HEK293 (cell line): ENCODE results near the gene ZNF609.

Source experiments
- CTCF ChIA-PET: fragments of 350-600 bp; formaldehyde crosslinking; extraction: SDS; loops from one replicate; lab custom pipeline; 2021; ENCODE audit warnings: antibody characterized with exemption; lab: Yijun Ruan, JAX
- POLR2A ChIA-PET: fragments of 300-600 bp; formaldehyde crosslinking; extraction: SDS; loops from one replicate; lab custom pipeline; 2020; ENCODE audit warnings: antibody characterized with exemption, inconsistent platforms; lab: Yijun Ruan, JAX
- H3K27ac ChIP-seq: fragments of 200-500 bp; sonication (Bioruptor generic); 2 replicates; pipeline ENCODE4 v1.5.1; 2014; ENCODE audit warnings: low read depth, low read length, control low read depth, inconsistent platforms; ENCODE audit errors: extremely low read depth
- H3K36me3 ChIP-seq, 2 experiments: fragments of 200-500 bp in 1 of 2; sonication (Bioruptor generic) in 1 of 2; 1 replicate in 1 of 2; 2 replicates in 1 of 2; pipeline ENCODE4 v1.5.1; 2014 to 2017; ENCODE audit warnings: inconsistent platforms in 2 of 2, low read length in 2 of 2; ENCODE audit not compliant: control insufficient read depth in 2 of 2, insufficient read depth in 1 of 2
- H3K4me1 ChIP-seq: fragments of 200-500 bp; sonication (Bioruptor generic); 2 replicates; pipeline ENCODE4 v1.5.1; 2014; ENCODE audit warnings: mild to moderate bottlenecking, low read length, inconsistent platforms; ENCODE audit not compliant: control insufficient read depth, insufficient read depth
- H3K4me3 ChIP-seq: 2 replicates; pipeline ENCODE4 v1.5.1; 2011; ENCODE audit warnings: low read depth, mild to moderate bottlenecking, control low read depth, low read length, moderate library complexity
- H3K9me3 ChIP-seq: fragments of 200-500 bp; sonication (Bioruptor generic); 2 replicates; pipeline ENCODE4 v1.5.1; 2014; ENCODE audit warnings: low read depth, low read length, inconsistent platforms; ENCODE audit not compliant: control insufficient read depth, insufficient read depth
- HOXC10 ChIP-seq: sonication (generic); formaldehyde crosslinking; IDR thresholded peaks from 2 replicates; pipeline ENCODE4 v1.8.1; 2023; ENCODE audit warnings: mild to moderate bottlenecking, missing genetic modification reagents
- OSR2 ChIP-seq: fragments of 450-650 bp; formaldehyde crosslinking; IDR thresholded peaks from 2 replicates; pipeline ENCODE4 v1.5.1; 2016; ENCODE audit warnings: missing biosample characterization, missing genetic modification characterization
- PRDM1 ChIP-seq: fragments of 450-650 bp; formaldehyde crosslinking; IDR thresholded peaks from 2 replicates; pipeline ENCODE4; 2016; ENCODE audit warnings: missing biosample characterization, missing genetic modification characterization
- SCRT1 ChIP-seq: fragments of 450-650 bp; formaldehyde crosslinking; IDR thresholded peaks from 2 replicates; pipeline ENCODE4 v1.5.1; 2016; ENCODE audit warnings: missing biosample characterization, missing genetic modification characterization, borderline replicate concordance
- SP2 ChIP-seq: fragments of 450-650 bp; formaldehyde crosslinking; IDR thresholded peaks from 2 replicates; pipeline ENCODE4 v1.5.1; 2016; ENCODE audit warnings: missing biosample characterization, missing genetic modification characterization
- SP3 ChIP-seq: fragments of 450-650 bp; formaldehyde crosslinking; IDR thresholded peaks from 2 replicates; pipeline ENCODE4 v1.5.1; 2016; ENCODE audit warnings: missing biosample characterization, missing genetic modification characterization
- TRIM28 ChIP-seq: IDR thresholded peaks from 2 replicates; pipeline ENCODE4 v1.6.1; 2011; ENCODE audit warnings: low read length, control low read depth, borderline replicate concordance
- ZBTB17 ChIP-seq: fragments of 450-650 bp; formaldehyde crosslinking; IDR thresholded peaks from 2 replicates; pipeline ENCODE4 v1.5.1; 2016; ENCODE audit warnings: missing biosample characterization, missing genetic modification characterization
- ZBTB21 ChIP-seq: fragments of 450-650 bp; formaldehyde crosslinking; IDR thresholded peaks from 2 replicates; pipeline ENCODE4 v1.5.1; 2017; ENCODE audit warnings: missing biosample characterization, missing genetic modification characterization
- ZIC2 ChIP-seq: fragments of 450-650 bp; formaldehyde crosslinking; IDR thresholded peaks from 2 replicates; pipeline ENCODE4 v1.5.1; 2016; ENCODE audit warnings: missing biosample characterization, missing genetic modification characterization
- ZNF202 ChIP-seq: fragments of 450-650 bp; formaldehyde crosslinking; IDR thresholded peaks from 2 replicates; pipeline ENCODE4 v1.5.1; 2016; ENCODE audit warnings: missing biosample characterization, missing genetic modification characterization, borderline replicate concordance
- ZNF214 ChIP-seq: fragments of 450-650 bp; formaldehyde crosslinking; IDR thresholded peaks from 2 replicates; pipeline ENCODE4 v1.5.1; 2017; ENCODE audit warnings: missing biosample characterization, mild to moderate bottlenecking, missing genetic modification characterization, borderline replicate concordance
- ZNF341 ChIP-seq: fragments of 450-650 bp; formaldehyde crosslinking; IDR thresholded peaks from 2 replicates; pipeline ENCODE4; 2016; ENCODE audit warnings: low read depth, missing biosample characterization, missing genetic modification characterization
- ZNF416 ChIP-seq: fragments of 450-650 bp; formaldehyde crosslinking; IDR thresholded peaks from 2 replicates; pipeline ENCODE4 v1.5.1; 2016; ENCODE audit warnings: missing biosample characterization, missing genetic modification characterization
- ZNF501 ChIP-seq: fragments of 450-650 bp; formaldehyde crosslinking; IDR thresholded peaks from 2 replicates; pipeline ENCODE4 v1.5.1; 2016; ENCODE audit warnings: missing biosample characterization, missing genetic modification characterization
- ZNF510 ChIP-seq: fragments of 450-650 bp; formaldehyde crosslinking; IDR thresholded peaks from 2 replicates; pipeline ENCODE4 v1.5.1; 2018; ENCODE audit warnings: mild to moderate bottlenecking, missing genetic modification characterization, missing biosample characterization; ENCODE audit not compliant: insufficient replicate concordance
- ZNF548 ChIP-seq: fragments of 450-650 bp; formaldehyde crosslinking; IDR thresholded peaks from 2 replicates; pipeline ENCODE4 v1.5.1; 2016; ENCODE audit warnings: missing biosample characterization, missing genetic modification characterization
- ZNF600 ChIP-seq: fragments of 450-650 bp; formaldehyde crosslinking; IDR thresholded peaks from 2 replicates; pipeline ENCODE4 v1.5.1; 2016; ENCODE audit warnings: missing biosample characterization, missing genetic modification characterization
- ZNF623 ChIP-seq: fragments of 450-650 bp; formaldehyde crosslinking; IDR thresholded peaks from 2 replicates; pipeline ENCODE4 v1.5.1; 2016; ENCODE audit warnings: missing biosample characterization, missing genetic modification characterization
- ZNF654 ChIP-seq: fragments of 450-650 bp; formaldehyde crosslinking; IDR thresholded peaks from 2 replicates; pipeline ENCODE4 v1.5.1; 2016; ENCODE audit warnings: low read depth, missing biosample characterization, missing genetic modification characterization
- ZNF785 ChIP-seq: fragments of 450-650 bp; formaldehyde crosslinking; IDR thresholded peaks from 2 replicates; pipeline ENCODE4 v1.5.1; 2016; ENCODE audit warnings: missing biosample characterization, missing genetic modification characterization
- ZSCAN16 ChIP-seq: fragments of 450-650 bp; formaldehyde crosslinking; IDR thresholded peaks from 2 replicates; pipeline ENCODE4 v1.5.1; 2016; ENCODE audit warnings: missing biosample characterization, missing genetic modification characterization
- TF ChIP-seq, protein P1 (sequence below): fragments of 450-650 bp; formaldehyde crosslinking; IDR thresholded peaks from 2 replicates; pipeline ENCODE4 v1.5.1; 2016; ENCODE audit warnings: missing biosample characterization, missing genetic modification characterization
- TF ChIP-seq, protein P2 (sequence below): fragments of 450-650 bp; formaldehyde crosslinking; optimal IDR thresholded peaks from 2 replicates; pipeline ENCODE3; 2016; ENCODE audit warnings: missing biosample characterization, mild to moderate bottlenecking, missing genetic modification characterization
- TF ChIP-seq, protein P3 (sequence below): fragments of 450-650 bp; formaldehyde crosslinking; IDR thresholded peaks from 2 replicates; pipeline ENCODE4 v1.5.1; 2017; ENCODE audit warnings: missing biosample characterization, missing genetic modification characterization
- TF ChIP-seq, protein P4 (sequence below): sonication (generic); formaldehyde crosslinking; IDR thresholded peaks from 2 replicates; pipeline ENCODE4 v1.8.1; 2022; ENCODE audit warnings: mild to moderate bottlenecking, moderate library complexity, missing genetic modification reagents
- TF ChIP-seq, protein P5 (sequence below): fragments of 450-650 bp; formaldehyde crosslinking; IDR thresholded peaks from 2 replicates; pipeline ENCODE4 v1.5.1; 2017; ENCODE audit warnings: missing biosample characterization, missing genetic modification characterization
- TF ChIP-seq, protein P6 (sequence below): fragments of 450-650 bp; formaldehyde crosslinking; IDR thresholded peaks from 2 replicates; pipeline ENCODE4; 2016; ENCODE audit warnings: missing biosample characterization, missing genetic modification characterization

Gene ZNF609

DNA sequence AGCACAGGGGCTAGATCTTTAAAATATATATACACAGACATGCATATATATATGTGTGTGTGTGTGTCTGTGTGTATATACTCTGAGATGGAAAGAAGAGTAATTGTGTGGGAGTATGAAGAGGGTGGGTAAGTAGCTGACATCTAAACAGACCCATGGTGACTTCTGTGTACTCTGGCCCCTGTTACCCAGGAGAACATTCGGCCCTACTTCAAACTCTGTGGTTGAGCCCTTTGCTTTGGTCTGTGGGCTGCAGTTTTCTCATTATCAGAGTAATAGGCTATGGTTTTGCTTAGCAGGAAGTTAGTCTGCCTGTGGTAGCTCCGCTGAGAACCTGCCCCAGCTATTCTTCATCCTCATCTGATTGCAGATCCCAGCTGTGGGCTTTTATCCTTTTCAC, 173.6 kb downstream of the ZNF609 start (continued):
- TF ChIP-seq, protein P1, sequence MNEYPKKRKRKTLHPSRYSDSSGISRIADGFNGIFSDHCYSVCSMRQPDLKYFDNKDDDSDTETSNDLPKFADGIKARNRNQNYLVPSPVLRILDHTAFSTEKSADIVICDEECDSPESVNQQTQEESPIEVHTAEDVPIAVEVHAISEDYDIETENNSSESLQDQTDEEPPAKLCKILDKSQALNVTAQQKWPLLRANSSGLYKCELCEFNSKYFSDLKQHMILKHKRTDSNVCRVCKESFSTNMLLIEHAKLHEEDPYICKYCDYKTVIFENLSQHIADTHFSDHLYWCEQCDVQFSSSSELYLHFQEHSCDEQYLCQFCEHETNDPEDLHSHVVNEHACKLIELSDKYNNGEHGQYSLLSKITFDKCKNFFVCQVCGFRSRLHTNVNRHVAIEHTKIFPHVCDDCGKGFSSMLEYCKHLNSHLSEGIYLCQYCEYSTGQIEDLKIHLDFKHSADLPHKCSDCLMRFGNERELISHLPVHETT (tag by site-specific recombination) = no peak

DNA sequence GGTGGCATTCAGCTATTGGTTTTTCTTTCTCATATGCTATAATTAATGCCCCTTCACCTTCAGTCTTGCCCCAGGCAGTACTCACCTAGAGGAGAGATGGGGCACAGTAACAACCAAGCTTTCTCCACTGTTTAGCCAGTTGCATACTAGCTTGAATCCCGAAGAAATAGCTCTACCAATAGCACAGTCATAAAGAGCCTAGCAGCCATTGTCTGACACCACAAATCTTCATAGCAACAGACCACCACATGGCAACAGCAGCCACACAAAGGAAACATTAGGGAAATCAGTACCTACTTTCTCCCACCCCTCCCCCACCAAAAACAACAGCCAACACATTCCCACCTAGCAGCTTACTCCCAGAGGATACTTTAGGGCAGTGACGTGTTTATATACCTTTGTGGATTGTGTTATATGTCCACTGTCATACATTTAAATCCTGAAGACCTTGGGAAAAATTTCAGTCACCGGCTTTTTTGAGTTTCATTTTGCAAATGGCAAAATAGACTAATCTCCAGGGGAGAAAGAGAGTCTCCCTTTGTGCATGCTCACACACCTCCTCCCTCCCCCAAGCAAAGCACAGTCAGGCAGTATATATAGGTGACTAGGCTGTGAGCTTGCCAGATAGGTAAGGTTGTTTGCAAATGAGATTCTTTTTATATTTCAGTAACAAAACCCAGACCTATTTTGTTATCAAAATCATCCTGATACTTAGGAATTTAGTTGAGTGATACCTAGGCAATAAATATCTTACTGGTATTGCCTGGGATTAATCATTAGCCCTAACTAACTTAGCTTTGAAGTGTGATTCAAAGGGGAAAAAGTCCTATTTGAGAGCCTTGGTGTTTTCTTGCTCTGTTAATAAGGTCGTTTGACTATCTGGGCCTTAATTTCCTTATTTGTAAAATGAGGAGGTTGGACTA, 174.5 kb downstream of the ZNF609 start:
- peak overlapping the region; percentile 44 for H3K27ac ChIP-seq
- POLR2A ChIA-PET = interaction anchor here (0.6 to 1.0 kb wide), 2 partner anchors 16 to 65 kb away, joined by 3 read pairs; no protein-coding TSS in a partner anchor
- no peak for TF ChIP-seq ZNF202
- peak; percentile 87 for TF ChIP-seq PRDM1
- TF ChIP-seq HOXC10 (CRISPR knock-in tag) = no peak
- TF ChIP-seq, protein P2, sequence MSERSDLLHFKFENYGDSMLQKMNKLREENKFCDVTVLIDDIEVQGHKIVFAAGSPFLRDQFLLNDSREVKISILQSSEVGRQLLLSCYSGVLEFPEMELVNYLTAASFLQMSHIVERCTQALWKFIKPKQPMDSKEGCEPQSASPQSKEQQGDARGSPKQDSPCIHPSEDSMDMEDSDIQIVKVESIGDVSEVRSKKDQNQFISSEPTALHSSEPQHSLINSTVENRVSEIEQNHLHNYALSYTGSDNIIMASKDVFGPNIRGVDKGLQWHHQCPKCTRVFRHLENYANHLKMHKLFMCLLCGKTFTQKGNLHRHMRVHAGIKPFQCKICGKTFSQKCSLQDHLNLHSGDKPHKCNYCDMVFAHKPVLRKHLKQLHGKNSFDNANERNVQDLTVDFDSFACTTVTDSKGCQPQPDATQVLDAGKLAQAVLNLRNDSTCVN = no peak
- peak; percentile 30; the same call in 1 of the 2 replicates for TF ChIP-seq ZNF341 (tag by site-specific recombination)
- no peak for TF ChIP-seq ZNF785 (tag by site-specific recombination)
- TF ChIP-seq OSR2 (tag by site-specific recombination) = 0 out of 2 replicates have a peak, but pooled peaks have one; percentile 12
- TF ChIP-seq ZNF600 = 0 out of 2 replicates have a peak, but pooled peaks have one; percentile 15
- TF ChIP-seq, protein P3, sequence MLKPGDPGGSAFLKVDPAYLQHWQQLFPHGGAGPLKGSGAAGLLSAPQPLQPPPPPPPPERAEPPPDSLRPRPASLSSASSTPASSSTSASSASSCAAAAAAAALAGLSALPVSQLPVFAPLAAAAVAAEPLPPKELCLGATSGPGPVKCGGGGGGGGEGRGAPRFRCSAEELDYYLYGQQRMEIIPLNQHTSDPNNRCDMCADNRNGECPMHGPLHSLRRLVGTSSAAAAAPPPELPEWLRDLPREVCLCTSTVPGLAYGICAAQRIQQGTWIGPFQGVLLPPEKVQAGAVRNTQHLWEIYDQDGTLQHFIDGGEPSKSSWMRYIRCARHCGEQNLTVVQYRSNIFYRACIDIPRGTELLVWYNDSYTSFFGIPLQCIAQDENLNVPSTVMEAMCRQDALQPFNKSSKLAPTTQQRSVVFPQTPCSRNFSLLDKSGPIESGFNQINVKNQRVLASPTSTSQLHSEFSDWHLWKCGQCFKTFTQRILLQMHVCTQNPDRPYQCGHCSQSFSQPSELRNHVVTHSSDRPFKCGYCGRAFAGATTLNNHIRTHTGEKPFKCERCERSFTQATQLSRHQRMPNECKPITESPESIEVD (tag by site-specific recombination) = no peak
- no peak for TF ChIP-seq SP2
- no peak for TF ChIP-seq ZNF623 (tag by site-specific recombination)
- TF ChIP-seq SP3 (tag by site-specific recombination) = no peak
- no peak for TF ChIP-seq ZNF501
- TF ChIP-seq, protein P4, sequence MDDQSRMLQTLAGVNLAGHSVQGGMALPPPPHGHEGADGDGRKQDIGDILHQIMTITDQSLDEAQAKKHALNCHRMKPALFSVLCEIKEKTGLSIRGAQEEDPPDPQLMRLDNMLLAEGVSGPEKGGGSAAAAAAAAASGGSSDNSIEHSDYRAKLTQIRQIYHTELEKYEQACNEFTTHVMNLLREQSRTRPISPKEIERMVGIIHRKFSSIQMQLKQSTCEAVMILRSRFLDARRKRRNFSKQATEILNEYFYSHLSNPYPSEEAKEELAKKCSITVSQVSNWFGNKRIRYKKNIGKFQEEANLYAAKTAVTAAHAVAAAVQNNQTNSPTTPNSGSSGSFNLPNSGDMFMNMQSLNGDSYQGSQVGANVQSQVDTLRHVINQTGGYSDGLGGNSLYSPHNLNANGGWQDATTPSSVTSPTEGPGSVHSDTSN = no peak
- TF ChIP-seq ZNF416 (tag by site-specific recombination) = no peak
- TF ChIP-seq, protein P5, sequence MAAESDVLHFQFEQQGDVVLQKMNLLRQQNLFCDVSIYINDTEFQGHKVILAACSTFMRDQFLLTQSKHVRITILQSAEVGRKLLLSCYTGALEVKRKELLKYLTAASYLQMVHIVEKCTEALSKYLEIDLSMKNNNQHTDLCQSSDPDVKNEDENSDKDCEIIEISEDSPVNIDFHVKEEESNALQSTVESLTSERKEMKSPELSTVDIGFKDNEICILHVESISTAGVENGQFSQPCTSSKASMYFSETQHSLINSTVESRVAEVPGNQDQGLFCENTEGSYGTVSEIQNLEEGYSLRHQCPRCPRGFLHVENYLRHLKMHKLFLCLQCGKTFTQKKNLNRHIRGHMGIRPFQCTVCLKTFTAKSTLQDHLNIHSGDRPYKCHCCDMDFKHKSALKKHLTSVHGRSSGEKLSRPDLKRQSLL (tag by site-specific recombination) = no peak
- TF ChIP-seq ZNF654 = no peak
- no peak for TF ChIP-seq ZIC2 (tag by site-specific recombination)
- TF ChIP-seq ZBTB17 (tag by site-specific recombination) = 0 out of 2 replicates have a peak, but pooled peaks have one; percentile 29
- no peak for TF ChIP-seq ZNF510
- no peak for TF ChIP-seq ZBTB21
- no peak for TF ChIP-seq ZNF548
- TF ChIP-seq ZNF214 (tag by site-specific recombination) = no peak
- TF ChIP-seq, protein P6, sequence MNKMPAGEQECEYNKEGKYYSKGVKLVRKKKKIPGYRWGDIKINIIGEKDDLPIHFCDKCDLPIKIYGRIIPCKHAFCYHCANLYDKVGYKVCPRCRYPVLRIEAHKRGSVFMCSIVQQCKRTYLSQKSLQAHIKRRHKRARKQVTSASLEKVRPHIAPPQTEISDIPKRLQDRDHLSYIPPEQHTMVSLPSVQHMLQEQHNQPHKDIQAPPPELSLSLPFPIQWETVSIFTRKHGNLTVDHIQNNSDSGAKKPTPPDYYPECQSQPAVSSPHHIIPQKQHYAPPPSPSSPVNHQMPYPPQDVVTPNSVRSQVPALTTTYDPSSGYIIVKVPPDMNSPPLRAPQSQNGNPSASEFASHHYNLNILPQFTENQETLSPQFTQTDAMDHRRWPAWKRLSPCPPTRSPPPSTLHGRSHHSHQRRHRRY (tag by site-specific recombination) = no peak
- TF ChIP-seq TRIM28 = peak; percentile 18; the same call in 1 of the 2 replicates
- no peak for TF ChIP-seq ZSCAN16
- no peak for TF ChIP-seq SCRT1 (tag by site-specific recombination)

More for the DNA sequence above, 174.5 kb downstream of the ZNF609 start:
- CTCF ChIA-PET = interaction anchor here (0.6 to 0.9 kb wide), 3 partner anchors 69 to 171 kb away, joined by 3 to 4 read pairs (median 3); no protein-coding TSS in a partner anchor
- peaks cover 0 to 7% of the 10 kb centered on the region in 2 experiments; a peak in 1 of 3 replicates for H3K36me3 ChIP-seq
- no peak overlapping the region for H3K4me3 ChIP-seq
- H3K4me1 ChIP-seq = peaks cover 18% of the 10 kb centered on the region
- no peaks in the 10 kb centered on the region for H3K9me3 ChIP-seq
